H9 (cell line): ENCODE results near the gene KBTBD2. TPM values are rescaled to one million over a fixed set of nuclear protein-coding genes. Genes with fewer than 3 reads are reported as not detected.

Experiments used
- DNase-seq: peaks from one replicate; pipeline ENCODE4 v3.0.0-alpha.2; 2017
- H2AFZ ChIP-seq: one replicate; pipeline ENCODE4 v1.6.1; 2013; ENCODE audit warnings: mild to moderate bottlenecking, low read length, control low read depth, moderate library complexity
- H2AK5ac ChIP-seq: 2 replicates; pipeline ENCODE4 v1.6.1; 2013; ENCODE audit warnings: low read length, control low read depth, mixed read lengths; ENCODE audit not compliant: insufficient read length
- H2BK120ac ChIP-seq: one replicate; pipeline ENCODE4 v1.6.1; 2013; ENCODE audit warnings: low read depth, mild to moderate bottlenecking, low read length, control low read depth, inconsistent platforms; ENCODE audit not compliant: poor library complexity, severe bottlenecking
- H2BK12ac ChIP-seq: 2 replicates; pipeline ENCODE4 v1.6.1; 2013; ENCODE audit warnings: low read length, control low read depth, mixed read lengths, low read depth; ENCODE audit not compliant: insufficient read length
- H2BK15ac ChIP-seq: 2 replicates; pipeline ENCODE4 v1.6.1; 2013; ENCODE audit warnings: low read depth, low read length, control low read depth
- H2BK20ac ChIP-seq: one replicate; pipeline ENCODE4 v1.6.1; 2013; ENCODE audit warnings: low read depth, mild to moderate bottlenecking, low read length, control low read depth, inconsistent platforms; ENCODE audit not compliant: poor library complexity, severe bottlenecking
- H2BK5ac ChIP-seq: 2 replicates; pipeline ENCODE4 v1.6.1; 2013; ENCODE audit warnings: low read length, control low read depth, mixed read lengths; ENCODE audit not compliant: insufficient read length
- H3K14ac ChIP-seq: 2 replicates; pipeline ENCODE4 v1.6.1; 2013; ENCODE audit warnings: low read length, control low read depth; ENCODE audit not compliant: insufficient read depth
- H3K18ac ChIP-seq: 2 replicates; pipeline ENCODE4 v1.6.1; 2013; ENCODE audit warnings: low read depth, mild to moderate bottlenecking, mixed read lengths, low read length, control low read depth; ENCODE audit not compliant: insufficient read length
- H3K23ac ChIP-seq: 2 replicates; pipeline ENCODE4 v1.6.1; 2013; ENCODE audit warnings: low read length, control low read depth, mixed read lengths, low read depth; ENCODE audit not compliant: insufficient read length
- H3K23me2 ChIP-seq: 2 replicates; pipeline ENCODE4 v1.6.1; 2013; ENCODE audit warnings: low read depth, mild to moderate bottlenecking, mixed read lengths, low read length, control low read depth; ENCODE audit not compliant: insufficient read length, poor library complexity, severe bottlenecking
- H3K27ac ChIP-seq: 2 replicates; pipeline ENCODE4 v1.5.1; 2013; ENCODE audit warnings: low read length, control low read depth, mixed read lengths, low read depth; ENCODE audit not compliant: insufficient read length
- H3K27me3 ChIP-seq: 2 replicates; pipeline ENCODE4 v1.6.1; 2013; ENCODE audit warnings: low read length, control low read depth, inconsistent platforms; ENCODE audit not compliant: insufficient read depth
- H3K4ac ChIP-seq: 2 replicates; pipeline ENCODE4 v1.6.1; 2013; ENCODE audit warnings: low read depth, mild to moderate bottlenecking, control low read depth, inconsistent platforms, low read length, moderate library complexity
- H3K4me1 ChIP-seq: 2 replicates; pipeline ENCODE4 v1.6.1; 2013; ENCODE audit warnings: low read length, control low read depth, inconsistent platforms; ENCODE audit not compliant: insufficient read depth
- H3K4me2 ChIP-seq: 2 replicates; pipeline ENCODE4 v1.6.1; 2013; ENCODE audit warnings: low read length, control low read depth, mixed read lengths; ENCODE audit not compliant: insufficient read length, insufficient read depth
- H3K56ac ChIP-seq: 2 replicates; pipeline ENCODE4 v1.6.1; 2013; ENCODE audit warnings: low read depth, mild to moderate bottlenecking, mixed read lengths, low read length, control low read depth; ENCODE audit not compliant: insufficient read length
- H3K79me1 ChIP-seq: 2 replicates; pipeline ENCODE4 v1.6.1; 2013; ENCODE audit warnings: low read depth, mild to moderate bottlenecking, moderate library complexity, low read length, control low read depth, inconsistent platforms; ENCODE audit not compliant: insufficient read depth, poor library complexity, severe bottlenecking
- H3K79me2 ChIP-seq: 2 replicates; pipeline ENCODE4 v1.6.1; 2013; ENCODE audit warnings: low read length, control low read depth, inconsistent platforms; ENCODE audit not compliant: insufficient read depth
- H3K9ac ChIP-seq: 2 replicates; pipeline ENCODE4 v1.6.1; 2013; ENCODE audit warnings: low read length, control low read depth, mixed read lengths; ENCODE audit not compliant: insufficient read length; ENCODE audit errors: extremely low read depth
- H3K9me3 ChIP-seq: one replicate; pipeline ENCODE4 v1.6.1; 2013; ENCODE audit warnings: low read depth, low read length, inconsistent platforms; ENCODE audit not compliant: control insufficient read depth
- H3T11ph ChIP-seq: one replicate; pipeline ENCODE4 v1.6.1; 2013; ENCODE audit warnings: mild to moderate bottlenecking, low read length, control low read depth, inconsistent platforms
- H4K20me1 ChIP-seq: one replicate; pipeline ENCODE4 v1.6.1; 2013; ENCODE audit not compliant: control insufficient read depth, insufficient read length, insufficient read depth
- H4K5ac ChIP-seq: 2 replicates; pipeline ENCODE4 v1.6.1; 2013; ENCODE audit warnings: low read depth, mild to moderate bottlenecking, mixed read lengths, low read length, control low read depth; ENCODE audit not compliant: insufficient read length
- H4K8ac ChIP-seq: replicated peaks from 2 replicates; pipeline ENCODE4 v1.6.1; 2013; ENCODE audit warnings: low read length, control low read depth, mixed read lengths, low read depth; ENCODE audit not compliant: insufficient read length
- H4K91ac ChIP-seq: 2 replicates; pipeline ENCODE4 v1.6.1; 2013; ENCODE audit warnings: low read depth, mild to moderate bottlenecking, moderate library complexity, mixed read lengths, low read length, control low read depth; ENCODE audit not compliant: insufficient read length
- H3K27ac Mint-ChIP-seq, 3 experiments: 2 replicates in 2 of 3; 3 replicates in 1 of 3; pipeline ENCODE4 v1.8.0; 2020 to 2021; ENCODE audit warnings: mixed read lengths in 3 of 3, mild to moderate bottlenecking in 1 of 3, moderate library complexity in 1 of 3
- H3K27me3 Mint-ChIP-seq: 2 replicates; pipeline ENCODE4 v1.8.0; 2021; ENCODE audit warnings: low read depth, mild to moderate bottlenecking, moderate library complexity, mixed read lengths
- H3K36me3 Mint-ChIP-seq, 3 experiments: 2 replicates in 2 of 3; 3 replicates in 1 of 3; pipeline ENCODE4 v1.8.0; 2020 to 2021; ENCODE audit warnings: low read depth in 3 of 3, mixed read lengths in 3 of 3; ENCODE audit not compliant: insufficient read depth in 1 of 3
- H3K4me1 Mint-ChIP-seq, 2 experiments: 2 replicates each; pipeline ENCODE4 v1.8.0; 2020; ENCODE audit warnings: mixed read lengths in 2 of 2
- H3K4me3 Mint-ChIP-seq, 2 experiments: 2 replicates in 1 of 2; 3 replicates in 1 of 2; pipeline ENCODE4 v1.8.0; 2020 to 2021; ENCODE audit warnings: mild to moderate bottlenecking in 2 of 2, mixed read lengths in 2 of 2, moderate library complexity in 1 of 2
- H3K9me3 Mint-ChIP-seq, 2 experiments: 2 replicates in 1 of 2; 3 replicates in 1 of 2; pipeline ENCODE4 v1.8.0; 2020; ENCODE audit warnings: mild to moderate bottlenecking in 2 of 2, mixed read lengths in 2 of 2, moderate library complexity in 1 of 2
- WGBS: extraction: QIAGEN DNeasy Blood & Tissue Kit; methylation state at CpG from one replicate; pipeline ENCODE4 v1.1.7; 2013; ENCODE audit warnings: missing lambda C conversion rate, low lambda C conversion rate, mixed read lengths; ENCODE audit not compliant: insufficient read length; ENCODE audit errors: extremely low coverage; 5-methylcytosine and 5-hydroxymethylcytosine counted together
- total RNA-seq: library from RNA; stranded (reverse); gene quantifications from 2 replicates; pipeline ENCODE4 v1.2.1, GENCODE V29; 2021
- TF ChIP-seq, protein P1 (sequence below): fragments of 200-600 bp; sonication (generic); conservative IDR thresholded peaks from 3 replicates; pipeline ENCODE4 v1.8.0; 2021; ENCODE audit warnings: antibody characterized with exemption, mild to moderate bottlenecking

KBTBD2 gene
- total RNA-seq, 1 experiment from 2014 or later: 34.2 TPM

DNA sequence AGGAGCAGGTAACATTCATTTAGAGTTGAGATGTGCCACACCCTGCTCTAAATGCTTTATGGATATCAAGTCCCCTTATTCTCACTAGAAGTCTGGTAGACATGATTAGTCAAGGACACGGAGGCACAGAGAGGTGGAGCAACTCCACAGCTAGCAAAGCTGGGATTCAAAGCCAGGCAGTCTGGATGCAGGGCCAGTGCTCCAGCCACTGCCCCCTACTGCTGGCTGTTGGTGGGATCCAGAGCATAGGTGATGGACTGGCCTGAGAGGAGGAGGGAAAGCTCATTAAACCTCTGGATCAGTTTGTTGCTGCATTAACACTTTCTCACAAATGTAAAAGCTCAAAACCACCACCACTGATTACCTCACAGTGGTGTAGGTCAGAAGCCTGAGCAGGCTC, 22.6 kb upstream of the KBTBD2 start:
- no peaks in the 10 kb centered on the region for H3K23me2 ChIP-seq
- H2BK20ac ChIP-seq: no peak overlapping the region
- no peak overlapping the region for H2BK12ac ChIP-seq
- no peaks in the 10 kb centered on the region for H3K36me3 Mint-ChIP-seq
- H4K5ac ChIP-seq: no peak overlapping the region
- H2BK120ac ChIP-seq: no peak overlapping the region
- WGBS: no CpG with 5 or more reads among the region's 1 CpG
- no peak overlapping the region for H4K8ac ChIP-seq
- H3K79me1 ChIP-seq: no peaks in the 10 kb centered on the region
- H3K27me3 Mint-ChIP-seq: peaks cover 63% of the 10 kb centered on the region
- no peak overlapping the region for H2AFZ ChIP-seq
- no peaks in the 10 kb centered on the region for H3K4me1 Mint-ChIP-seq
- H3T11ph ChIP-seq: no peak overlapping the region
- no peak overlapping the region for H3K4me2 ChIP-seq
- TF ChIP-seq, protein P1, sequence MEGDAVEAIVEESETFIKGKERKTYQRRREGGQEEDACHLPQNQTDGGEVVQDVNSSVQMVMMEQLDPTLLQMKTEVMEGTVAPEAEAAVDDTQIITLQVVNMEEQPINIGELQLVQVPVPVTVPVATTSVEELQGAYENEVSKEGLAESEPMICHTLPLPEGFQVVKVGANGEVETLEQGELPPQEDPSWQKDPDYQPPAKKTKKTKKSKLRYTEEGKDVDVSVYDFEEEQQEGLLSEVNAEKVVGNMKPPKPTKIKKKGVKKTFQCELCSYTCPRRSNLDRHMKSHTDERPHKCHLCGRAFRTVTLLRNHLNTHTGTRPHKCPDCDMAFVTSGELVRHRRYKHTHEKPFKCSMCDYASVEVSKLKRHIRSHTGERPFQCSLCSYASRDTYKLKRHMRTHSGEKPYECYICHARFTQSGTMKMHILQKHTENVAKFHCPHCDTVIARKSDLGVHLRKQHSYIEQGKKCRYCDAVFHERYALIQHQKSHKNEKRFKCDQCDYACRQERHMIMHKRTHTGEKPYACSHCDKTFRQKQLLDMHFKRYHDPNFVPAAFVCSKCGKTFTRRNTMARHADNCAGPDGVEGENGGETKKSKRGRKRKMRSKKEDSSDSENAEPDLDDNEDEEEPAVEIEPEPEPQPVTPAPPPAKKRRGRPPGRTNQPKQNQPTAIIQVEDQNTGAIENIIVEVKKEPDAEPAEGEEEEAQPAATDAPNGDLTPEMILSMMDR: peak; percentile 59
- no peak overlapping the region for H3K23ac ChIP-seq
- no peak overlapping the region for H3K27ac Mint-ChIP-seq
- H3K27me3 ChIP-seq: no peaks in the 10 kb centered on the region
- H4K91ac ChIP-seq: no peak overlapping the region
- H3K9ac ChIP-seq: no peak overlapping the region
- DNase-seq: peak; percentile 50
- H3K18ac ChIP-seq: no peak overlapping the region
- H3K14ac ChIP-seq: no peak overlapping the region
- no peaks in the 10 kb centered on the region for H3K9me3 Mint-ChIP-seq
- no peak overlapping the region for H3K56ac ChIP-seq
- no peaks in the 10 kb centered on the region for H4K20me1 ChIP-seq
- no peaks in the 10 kb centered on the region for H3K9me3 ChIP-seq
- no peak overlapping the region for H3K27ac ChIP-seq
- H2BK5ac ChIP-seq: no peak overlapping the region
- H3K4me1 ChIP-seq: no peaks in the 10 kb centered on the region
- H3K4ac ChIP-seq: no peak overlapping the region
- H3K4me3 Mint-ChIP-seq: no peak overlapping the region
- no peak overlapping the region for H2AK5ac ChIP-seq
- no peaks in the 10 kb centered on the region for H3K79me2 ChIP-seq
- no peak overlapping the region for H2BK15ac ChIP-seq
